Upper lobe of left lung (tissue), 4 donors: ENCODE results near the gene IGSF11.

ENCODE experiments used
- CTCF ChIP-seq, 6 experiments: fragments of 450-650 bp in 4 of 6; fragments of 200-600 bp in 2 of 6; sonication (generic) in 2 of 6; IDR thresholded peaks; one replicate each; pipeline ENCODE4 v1.5.1; 2016 to 2019; ENCODE audit warnings: antibody characterized with exemption in 6 of 6
- EP300 ChIP-seq, 4 donors: sonication (generic); formaldehyde crosslinking; IDR thresholded peaks; one replicate each; pipeline ENCODE4 v1.5.1; 2017; ENCODE audit warnings: antibody characterized with exemption in 4 of 4, control low read depth in 2 of 4
- POLR2A ChIP-seq, 4 donors: fragments of 450-650 bp; IDR thresholded peaks; one replicate each; pipeline ENCODE4 v1.5.1; 2016 to 2017; ENCODE audit warnings: antibody characterized with exemption in 4 of 4, mild to moderate bottlenecking in 2 of 4
- POLR2AphosphoS5 ChIP-seq, 2 donors: sonication (generic); formaldehyde crosslinking; IDR thresholded peaks; one replicate each; pipeline ENCODE4 v1.5.1; 2017; ENCODE audit warnings: antibody characterized with exemption in 2 of 2

GRCh38 chr3:118984699-118985098 lies 49.9 kb downstream of the IGSF11 start:
- no peak for TF ChIP-seq POLR2A (IDR thresholded peaks at IDR 0.05)
- TF ChIP-seq CTCF (IDR thresholded peaks at IDR 0.05): no peak
- no peak for TF ChIP-seq EP300 (IDR thresholded peaks at IDR 0.05)
- TF ChIP-seq POLR2AphosphoS5 (IDR thresholded peaks at IDR 0.05): no peak
